ENCODE results near the gene ZNF618. TPM values are rescaled to one million over a fixed set of nuclear protein-coding genes. Genes with fewer than 3 reads are reported as not detected.

ZNF618 gene
- polyA plus RNA-seq, 1 experiment = 8.7 TPM

DNA sequence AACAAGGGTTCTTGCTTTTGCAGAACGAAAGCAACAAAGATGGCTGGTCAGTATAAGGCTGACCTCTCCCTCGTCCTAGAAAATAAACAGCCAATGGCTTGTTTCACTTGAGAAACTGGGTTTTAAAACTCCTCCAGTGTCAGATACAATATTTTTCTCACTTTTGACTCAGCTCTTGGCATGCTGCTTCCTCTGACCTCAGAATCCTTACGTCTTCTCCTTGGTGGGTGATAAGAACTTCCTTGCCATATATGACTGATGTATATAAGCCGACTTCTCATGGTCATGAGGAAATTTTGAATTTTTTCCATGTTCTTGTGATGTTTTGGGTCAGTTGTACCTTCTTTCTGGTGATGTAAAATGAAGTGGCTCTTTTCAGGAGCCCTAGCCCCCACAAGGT lies 3.8 kb downstream of the ZNF618 start:
- H3K27ac ChIP-seq (ENCODE audit: low read depth, low read length) = no peak overlapping the region
- no peak for TF ChIP-seq CTCF (IDR thresholded peaks at IDR 0.05; ENCODE audit: low read depth, low read length)
- H3K9me3 ChIP-seq (ENCODE audit: control insufficient read depth, insufficient read depth, low read length) = no peaks in the 10 kb centered on the region
- ChIA-PET CTCF (interaction anchor here (0.7 to 1.5 kb wide), 3 partner anchors 78 to 203 kb away, joined by 3 read pairs; no protein-coding TSS in a partner anchor), POLR2A (no interaction called here)
- peak; percentile 11 for DNase-seq (ENCODE audit: low read depth, low spot score)
- no peak overlapping the region for H3K4me3 ChIP-seq (ENCODE audit: low read depth, low read length)
- no peaks in the 10 kb centered on the region for H3K27me3 ChIP-seq (ENCODE audit: control insufficient read depth, insufficient read depth, low read length)

DNA sequence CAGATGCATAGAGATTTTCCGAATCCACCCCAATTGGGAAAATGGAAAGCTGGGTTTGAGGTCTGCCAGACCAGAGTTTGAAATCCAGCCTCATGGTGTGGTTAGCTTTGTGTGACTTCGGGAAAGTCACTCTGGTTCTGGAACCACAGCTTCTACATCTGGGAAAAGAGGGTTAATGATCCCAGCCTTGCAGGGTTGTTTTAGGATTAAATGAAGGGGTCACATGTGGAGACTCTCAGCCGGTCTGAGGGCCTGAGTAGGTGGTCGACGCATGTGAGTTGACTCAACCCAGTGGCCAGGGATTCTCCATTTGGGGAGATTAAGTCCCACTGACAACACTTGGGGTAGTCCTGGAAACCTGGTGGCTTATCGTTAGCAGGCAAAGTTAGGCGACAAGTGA lies 6.1 kb downstream of the ZNF618 start:
- no peaks in the 10 kb centered on the region for H3K9me3 ChIP-seq (ENCODE audit: control insufficient read depth, insufficient read depth, low read length)
- H3K27me3 ChIP-seq (ENCODE audit: control insufficient read depth, insufficient read depth, low read length) = no peaks in the 10 kb centered on the region
- DNase-seq (ENCODE audit: low read depth, low spot score) = no peak
- ChIA-PET POLR2A (no interaction called here), CTCF (interaction anchor here (1.4 kb wide), 1 partner anchor 80 kb away, joined by 4 read pairs; no protein-coding TSS in a partner anchor)
- H3K4me3 ChIP-seq (ENCODE audit: low read depth, low read length) = no peak overlapping the region
- no peak for TF ChIP-seq CTCF (IDR thresholded peaks at IDR 0.05; ENCODE audit: low read depth, low read length)
- no peak overlapping the region for H3K27ac ChIP-seq (ENCODE audit: low read depth, low read length)

DNA sequence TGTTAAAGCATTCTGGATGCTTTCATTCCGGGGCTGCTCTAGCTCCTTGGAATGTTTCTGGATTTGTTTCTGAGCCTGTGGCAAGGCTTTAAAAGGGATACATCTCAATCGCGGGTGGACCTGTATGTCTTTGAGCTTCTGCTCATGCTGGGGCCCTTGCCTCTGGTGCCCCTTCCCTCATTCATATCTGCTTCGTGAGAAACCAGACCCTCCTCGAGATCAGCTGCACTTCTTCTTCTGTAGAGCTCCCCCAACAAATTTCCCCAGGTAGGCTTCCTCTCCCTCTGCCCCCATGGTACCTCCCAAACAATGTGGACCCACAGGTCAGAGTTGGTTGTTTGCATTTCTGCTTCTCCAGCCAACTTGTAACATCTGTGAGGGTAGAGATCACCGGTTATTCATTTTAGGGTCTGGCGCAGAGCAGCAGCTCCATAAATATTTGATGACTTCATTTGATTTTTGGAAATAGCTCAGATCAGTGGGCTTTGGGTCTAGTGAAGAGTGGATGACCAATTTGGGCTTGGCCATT lies 6.6 kb downstream of the ZNF618 start:
- CTCF ChIA-PET = interaction anchor here (1.4 kb wide), 1 partner anchor 80 kb away, joined by 4 read pairs; no protein-coding TSS in a partner anchor
- H3K9me3 ChIP-seq (ENCODE audit: control insufficient read depth, insufficient read depth, low read length) = no peaks in the 10 kb centered on the region

GRCh38 chr9:113885183-113886025 lies 9.3 kb downstream of the ZNF618 start:
- POLR2A ChIA-PET = no interaction called here
- Histone ChIP-seq H3K9me3 (ENCODE audit: control insufficient read depth, insufficient read depth, low read length) (peaks cover 7% of the 10 kb centered on the region; the same call in 1 of the 2 replicates), H3K4me3 (ENCODE audit: low read depth, low read length) (peak overlapping the region; percentile 37; the same call in 1 of the 2 replicates), H3K27ac (ENCODE audit: low read depth, low read length) (no peak overlapping the region), H3K27me3 (ENCODE audit: control insufficient read depth, insufficient read depth, low read length) (no peaks in the 10 kb centered on the region)
- no peak for TF ChIP-seq CTCF (IDR thresholded peaks at IDR 0.05; ENCODE audit: low read depth, low read length)
- no peak for DNase-seq (ENCODE audit: low read depth, low spot score)
- CTCF ChIA-PET = interaction anchor here (1.5 kb wide), 1 partner anchor 8 kb away, joined by 7 read pairs; no protein-coding TSS in a partner anchor

More for the DNA sequence above, 6.6 kb downstream of the ZNF618 start:
- DNase-seq (ENCODE audit: low read depth, low spot score) = no peak
- H3K4me3 ChIP-seq (ENCODE audit: low read depth, low read length) = no peak overlapping the region
- no peaks in the 10 kb centered on the region for H3K27me3 ChIP-seq (ENCODE audit: control insufficient read depth, insufficient read depth, low read length)
- POLR2A ChIA-PET = no interaction called here
- H3K27ac ChIP-seq (ENCODE audit: low read depth, low read length) = no peak overlapping the region
- TF ChIP-seq CTCF (IDR thresholded peaks at IDR 0.05; ENCODE audit: low read depth, low read length) = no peak

GRCh38 chr9:113886026-113886369 lies 9.9 kb downstream of the ZNF618 start:
- ChIA-PET POLR2A (interaction anchor here (0.6 kb wide), 1 partner anchor 11 kb away, joined by 7 read pairs; no protein-coding TSS in a partner anchor), CTCF (interaction anchor here (1.5 kb wide), 1 partner anchor 9 kb away, joined by 7 read pairs; no protein-coding TSS in a partner anchor)
- TF ChIP-seq CTCF (IDR thresholded peaks at IDR 0.05; ENCODE audit: low read depth, low read length) = no peak
- Histone ChIP-seq H3K4me3 (ENCODE audit: low read depth, low read length) (peak overlapping the region; percentile 37), H3K9me3 (ENCODE audit: control insufficient read depth, insufficient read depth, low read length) (peaks cover 7% of the 10 kb centered on the region; the same call in 1 of the 2 replicates), H3K27ac (ENCODE audit: low read depth, low read length) (no peak overlapping the region), H3K27me3 (ENCODE audit: control insufficient read depth, insufficient read depth, low read length) (no peaks in the 10 kb centered on the region)
- DNase-seq (ENCODE audit: low read depth, low spot score) = no peak
